H7 (cell line): ENCODE data around the gene ADCY6. TPM values are rescaled to one million over a fixed set of nuclear protein-coding genes. Genes with fewer than 3 reads are reported as not detected.
"Not testable (repeated sequence)": the region's sequence is repeated elsewhere in the genome, so short reads cannot be mapped to it uniquely, and the experiment has no call there.

Source experiments
- DNase-seq: peaks from one replicate; pipeline ENCODE4 v3.0.0; 2012
- H3K27me3 ChIP-seq: 2 replicates; pipeline ENCODE4 v1.6.0; 2011; ENCODE audit warnings: mild to moderate bottlenecking, low read length; ENCODE audit not compliant: control insufficient read depth, insufficient read depth
- H3K36me3 ChIP-seq: replicated peaks from 2 replicates; pipeline ENCODE4 v1.5.1; 2011; ENCODE audit warnings: low read length; ENCODE audit not compliant: control insufficient read depth, insufficient read depth
- H3K4me3 ChIP-seq: 2 replicates; pipeline ENCODE4 v1.5.1; 2011; ENCODE audit warnings: low read depth, mild to moderate bottlenecking, control low read depth, low read length, moderate library complexity; ENCODE audit not compliant: insufficient read depth
- total RNA-seq: library from RNA; depleted of rRNA; stranded (reverse); fragments of >200 nt; shearing (Covaris generic); gene quantifications from 2 replicates; pipeline ENCODE4 v1.2.3, GENCODE V29; 2014

ADCY6 gene
- total RNA-seq, 1 experiment from 2014 or later: 7.1 TPM

DNA sequence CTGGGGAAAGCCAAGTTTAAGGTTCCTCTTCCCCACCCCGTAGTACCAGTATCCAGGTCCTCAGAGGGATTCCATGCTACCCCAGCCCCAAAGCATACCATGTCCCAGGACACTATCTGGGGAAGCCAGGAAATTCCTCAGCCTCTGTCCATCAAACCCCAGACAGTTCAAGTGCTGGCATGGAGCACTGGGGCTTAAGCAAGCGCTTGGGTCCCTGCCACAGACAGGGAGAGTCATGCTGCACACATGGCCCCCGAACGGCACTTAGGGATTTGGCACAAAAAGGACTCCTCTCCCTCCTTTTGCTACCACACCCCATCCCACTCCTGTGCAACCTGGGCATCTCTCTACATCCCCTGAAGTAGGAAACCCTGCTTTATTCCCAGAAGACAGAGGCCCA, 21.8 kb downstream of the ADCY6 start:
- Histone ChIP-seq H3K27me3 (no peaks in the 10 kb centered on the region), H3K4me3 (no peak overlapping the region), H3K36me3 (no peaks in the 10 kb centered on the region; the same call in 1 of the 2 replicates)
- no peak for DNase-seq

DNA sequence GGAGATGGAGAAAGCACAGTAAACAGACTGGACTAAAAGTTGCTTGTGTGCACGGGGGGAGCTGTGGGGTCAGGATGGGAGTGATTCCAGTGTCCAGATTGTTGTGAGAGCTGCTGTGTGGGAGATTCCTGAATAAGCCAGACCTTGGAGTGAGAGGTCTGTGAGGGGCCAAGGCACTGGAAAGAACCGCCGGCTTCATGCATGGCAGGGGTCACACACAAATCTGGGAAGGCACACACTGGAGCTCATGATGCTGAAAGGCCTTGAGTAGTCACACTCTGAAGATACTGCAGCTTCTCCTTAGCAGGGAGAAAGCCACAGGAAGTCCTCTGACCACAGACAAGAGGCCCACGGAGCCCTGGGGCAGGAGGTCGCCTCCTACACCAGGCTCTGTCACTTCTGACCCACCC, 23.1 kb downstream of the ADCY6 start:
- no peak for DNase-seq
- no peak overlapping the region for H3K4me3 ChIP-seq
- H3K27me3 ChIP-seq: no peaks in the 10 kb centered on the region
- H3K36me3 ChIP-seq: no peaks in the 10 kb centered on the region

DNA sequence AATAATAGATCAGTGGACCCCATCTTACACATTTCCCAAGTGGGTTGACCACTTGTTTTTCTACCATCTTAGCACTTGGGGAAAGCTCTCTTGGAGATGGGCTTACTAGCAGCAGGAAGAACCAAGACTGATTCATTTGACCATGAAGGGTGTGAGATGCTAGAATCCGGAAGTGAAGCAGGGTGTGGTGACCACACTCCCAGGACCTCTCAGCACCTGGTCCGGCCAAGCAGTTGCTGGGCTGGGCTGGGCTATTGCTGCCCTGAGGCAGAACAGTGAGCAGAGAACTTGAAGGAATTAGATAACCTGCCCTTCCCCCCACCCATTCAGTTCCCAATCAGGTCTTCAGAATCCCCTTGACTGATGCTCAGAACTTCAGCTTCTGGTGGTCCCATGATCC, 24.4 kb downstream of the ADCY6 start:
- no peaks in the 10 kb centered on the region for H3K27me3 ChIP-seq
- H3K4me3 ChIP-seq: no peak overlapping the region
- DNase-seq: no peak
- no peaks in the 10 kb centered on the region for H3K36me3 ChIP-seq

DNA sequence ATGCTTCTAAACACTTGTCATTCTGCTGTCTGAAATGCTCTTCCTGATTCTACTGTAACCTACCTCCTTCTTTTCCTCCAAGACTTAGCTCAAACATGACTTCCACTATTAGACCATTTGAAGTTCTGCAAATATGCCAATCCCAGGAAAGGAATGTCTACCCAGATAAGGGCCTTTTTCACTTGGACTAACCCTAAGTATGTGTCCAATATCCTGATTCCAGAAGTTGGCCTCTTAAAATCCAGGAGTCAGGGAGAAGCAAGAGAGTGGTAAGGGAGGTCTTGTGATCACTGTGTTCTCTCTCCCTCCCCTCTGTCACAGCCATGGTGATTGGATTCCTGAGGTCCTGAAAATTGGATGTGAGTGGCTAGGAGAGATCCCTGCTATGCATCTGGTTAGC, 30.2 kb downstream of the ADCY6 start:
- H3K36me3 ChIP-seq: no peaks in the 10 kb centered on the region
- no peak overlapping the region for H3K4me3 ChIP-seq
- no peaks in the 10 kb centered on the region for H3K27me3 ChIP-seq
- no peak for DNase-seq

DNA sequence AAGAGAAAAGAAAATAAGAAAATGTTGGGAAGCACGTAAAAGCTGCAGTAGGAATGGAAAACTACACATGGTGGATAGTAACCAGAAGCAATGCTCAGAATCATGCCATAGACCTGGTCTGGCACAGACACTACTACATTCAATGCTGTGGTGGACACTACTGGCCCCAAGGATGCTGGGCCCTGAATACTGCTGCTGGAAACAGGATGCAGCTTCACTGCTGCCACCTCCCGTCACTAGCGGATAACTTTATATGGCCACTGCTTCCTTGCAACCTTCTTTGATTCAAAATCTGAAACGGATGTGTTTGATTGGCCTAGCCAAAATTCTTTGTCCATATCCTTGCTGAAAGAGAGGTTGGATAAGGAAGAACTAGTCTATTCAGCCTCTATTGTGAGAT, 30.7 kb downstream of the ADCY6 start:
- Histone ChIP-seq H3K4me3 (no peak overlapping the region), H3K36me3 (no peaks in the 10 kb centered on the region), H3K27me3 (no peaks in the 10 kb centered on the region)
- DNase-seq: no peak

DNA sequence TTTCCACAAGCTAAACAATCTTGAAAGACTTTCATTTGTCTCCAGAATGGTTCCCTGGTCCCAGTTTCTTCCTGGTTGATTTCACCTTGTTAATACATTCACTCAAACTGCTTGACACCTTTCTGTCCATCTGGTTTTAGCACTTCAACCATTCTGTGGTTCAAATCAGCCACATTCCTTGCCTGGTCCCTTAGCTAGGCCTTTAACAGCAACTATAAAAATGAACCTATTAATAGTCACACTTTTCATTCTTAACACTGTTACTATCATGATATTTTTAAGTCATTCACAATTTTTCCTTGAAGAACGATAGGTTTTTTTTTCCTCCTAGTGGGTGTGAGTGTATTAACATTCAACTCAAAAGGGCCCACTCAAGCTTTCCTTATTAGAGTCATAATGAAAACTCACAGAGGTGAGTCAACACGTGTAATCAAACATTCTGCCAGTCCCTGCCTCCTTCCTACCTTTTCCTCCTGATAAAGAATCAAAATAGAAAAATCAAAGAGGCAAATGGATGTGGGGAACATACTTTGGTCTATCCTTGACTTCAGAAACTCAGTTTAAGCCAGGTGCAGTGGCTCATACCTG, 38.0 kb downstream of the ADCY6 start:
- DNase-seq: no peak
- H3K4me3 ChIP-seq: no peak overlapping the region
- no peaks in the 10 kb centered on the region for H3K27me3 ChIP-seq
- H3K36me3 ChIP-seq: no peaks in the 10 kb centered on the region

DNA sequence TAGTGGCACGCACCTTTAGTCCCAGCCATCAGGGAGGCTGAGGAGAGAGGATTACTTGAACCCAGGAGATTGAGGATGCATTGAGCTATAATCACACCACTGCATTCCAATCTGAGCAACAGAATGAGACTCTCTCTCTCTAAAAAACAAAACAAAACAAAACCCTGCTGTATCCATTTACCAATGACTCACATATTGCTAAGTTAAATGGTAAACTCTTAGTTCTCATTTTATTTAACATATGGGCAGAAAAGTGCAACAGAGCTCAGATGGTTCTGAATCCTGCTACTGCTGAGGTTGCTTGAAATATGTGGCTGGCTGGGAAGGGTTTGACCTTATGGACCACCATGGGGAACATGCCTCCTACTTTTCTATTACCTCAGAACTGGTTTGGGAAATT, 38.7 kb downstream of the ADCY6 start:
- H3K36me3 ChIP-seq: no peaks in the 10 kb centered on the region
- H3K27me3 ChIP-seq: no peaks in the 10 kb centered on the region
- no peak overlapping the region for H3K4me3 ChIP-seq
- DNase-seq: no peak

DNA sequence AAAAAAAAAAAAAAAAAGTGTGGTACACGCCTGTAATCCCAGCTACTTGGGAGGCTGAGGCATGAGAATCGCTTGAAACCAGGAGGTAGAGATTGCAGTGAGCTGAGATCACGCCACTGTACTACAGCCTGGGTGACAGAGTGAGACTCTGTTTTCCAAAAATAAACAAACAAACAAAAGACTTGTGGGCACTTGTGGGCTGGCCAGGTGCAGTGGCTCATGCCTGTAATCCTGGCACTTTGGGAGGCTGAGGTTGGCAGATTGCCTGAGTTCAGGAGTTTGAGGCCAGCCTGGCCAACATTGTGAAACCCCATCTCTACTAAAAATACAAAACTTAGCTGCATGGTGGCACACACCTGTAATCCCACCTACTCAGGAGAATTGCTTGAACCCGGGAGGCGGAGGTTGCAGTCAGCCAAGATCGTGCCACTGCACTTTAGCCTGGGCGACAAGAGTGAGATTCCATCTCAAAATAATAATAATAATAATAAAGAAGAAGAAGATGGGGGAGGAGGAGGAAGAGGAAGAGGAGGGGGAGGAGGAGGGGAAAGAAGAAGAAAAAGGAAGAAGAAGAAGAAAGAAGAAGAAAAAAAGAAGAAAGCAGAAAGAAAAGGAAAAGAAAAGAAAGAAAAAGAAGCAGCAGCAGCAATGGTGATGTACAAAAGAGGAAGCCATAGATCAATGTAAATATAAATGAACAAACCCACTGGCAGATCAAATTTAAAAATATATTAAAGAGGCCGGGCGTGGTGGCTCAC, 44.5 kb downstream of the ADCY6 start:
- Histone ChIP-seq H3K4me3 (no peak overlapping the region), H3K27me3 (no peaks in the 10 kb centered on the region; the same call in 1 of the 2 replicates), H3K36me3 (no peaks in the 10 kb centered on the region)
- no peak for DNase-seq

DNA sequence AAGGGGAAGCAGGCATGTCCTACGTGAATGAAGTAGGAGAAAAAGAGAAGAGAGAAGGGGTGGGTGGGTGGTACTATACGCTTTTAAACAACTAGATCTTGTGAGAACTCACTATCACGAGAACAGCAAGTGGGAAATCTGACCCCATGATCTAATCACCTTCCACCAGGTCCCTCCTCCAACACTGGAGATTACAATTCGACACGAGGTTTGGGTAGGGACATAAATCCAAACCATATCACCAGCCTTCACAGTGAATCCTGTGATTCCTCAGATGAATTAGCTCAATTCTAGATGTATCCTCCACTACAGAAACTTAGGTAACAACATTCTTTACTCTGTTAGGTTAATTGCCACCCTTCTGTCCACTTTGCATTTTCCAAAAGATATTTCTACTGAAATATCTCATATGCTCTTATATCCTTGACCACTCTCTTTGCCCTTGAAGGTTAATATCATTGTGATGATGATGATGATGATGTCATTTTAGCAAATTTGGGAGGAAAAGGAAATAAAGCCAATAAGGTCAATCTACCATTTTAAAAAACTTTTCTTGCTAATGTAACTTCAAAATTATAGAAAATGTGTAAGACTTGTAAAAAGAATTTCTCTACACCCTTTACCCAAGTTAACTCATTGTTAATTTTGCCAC, 49.1 kb downstream of the ADCY6 start:
- H3K27me3 ChIP-seq: no peaks in the 10 kb centered on the region; the same call in 1 of the 2 replicates
- H3K4me3 ChIP-seq: no peak overlapping the region
- DNase-seq: no peak
- H3K36me3 ChIP-seq: no peaks in the 10 kb centered on the region

DNA sequence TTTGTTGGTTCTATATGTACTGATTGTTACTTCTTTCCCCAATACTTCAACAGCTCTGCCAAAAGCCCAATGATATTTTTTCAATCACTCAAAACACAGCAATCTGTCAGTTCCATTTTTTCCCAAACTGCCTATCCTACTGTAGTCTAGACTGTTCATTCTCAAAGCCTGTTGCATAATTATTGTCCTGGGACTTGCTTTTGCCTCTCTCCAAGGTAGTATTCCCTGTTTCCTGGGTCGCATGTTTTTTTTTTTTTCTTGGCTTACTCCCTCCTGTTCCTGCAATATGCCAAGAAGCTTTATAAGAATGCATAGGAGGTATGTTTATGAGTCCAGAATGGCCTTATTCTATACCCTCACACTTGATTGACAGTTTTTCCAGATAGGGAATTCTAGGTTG, 52.4 kb downstream of the ADCY6 start:
- DNase-seq: no peak
- Histone ChIP-seq H3K4me3 (no peak overlapping the region), H3K36me3 (no peaks in the 10 kb centered on the region), H3K27me3 (no peaks in the 10 kb centered on the region; the same call in 1 of the 2 replicates)

DNA sequence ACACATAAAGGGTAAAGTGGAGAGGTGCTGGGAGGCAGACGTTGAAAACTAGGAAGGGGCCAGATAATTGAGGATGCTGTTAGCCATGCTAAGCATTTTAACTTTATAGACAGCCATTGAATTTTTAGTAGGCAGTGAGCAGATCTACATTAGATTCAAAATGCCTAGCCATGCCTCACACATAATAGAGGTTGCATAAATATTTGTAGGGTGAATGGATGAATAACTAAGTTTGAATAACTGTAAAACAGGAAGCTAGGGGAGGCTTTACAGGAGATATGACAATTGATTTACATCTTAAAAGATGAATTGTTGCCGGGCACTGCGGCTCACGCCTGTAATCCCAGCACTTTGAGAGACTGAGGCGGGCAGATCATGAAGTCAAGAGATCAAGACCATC, 60.1 kb downstream of the ADCY6 start:
- no peaks in the 10 kb centered on the region for H3K36me3 ChIP-seq
- no peak overlapping the region for H3K4me3 ChIP-seq
- no peak for DNase-seq
- H3K27me3 ChIP-seq: no peaks in the 10 kb centered on the region

DNA sequence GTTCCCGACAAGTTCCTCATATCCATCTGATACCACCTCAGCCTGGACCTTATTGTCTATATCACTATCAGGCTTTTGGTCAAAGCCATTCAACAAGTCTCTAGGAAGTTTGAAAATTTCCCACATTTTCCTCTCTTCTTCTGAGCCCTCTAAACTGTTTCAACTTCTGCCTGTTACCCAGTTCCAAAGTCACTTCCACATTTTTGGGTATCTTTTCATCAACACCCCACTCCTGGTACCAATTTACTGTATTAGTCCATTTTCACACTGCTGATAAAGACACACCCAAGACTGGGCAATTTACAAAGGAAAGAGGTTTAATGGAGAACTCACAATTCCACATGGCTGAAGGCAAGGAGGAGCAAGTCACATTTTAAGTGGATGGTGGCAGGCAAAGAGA, 68.2 kb downstream of the ADCY6 start:
- not testable (repeated sequence) for H3K4me3 ChIP-seq, H3K36me3 ChIP-seq, H3K27me3 ChIP-seq, DNase-seq

DNA sequence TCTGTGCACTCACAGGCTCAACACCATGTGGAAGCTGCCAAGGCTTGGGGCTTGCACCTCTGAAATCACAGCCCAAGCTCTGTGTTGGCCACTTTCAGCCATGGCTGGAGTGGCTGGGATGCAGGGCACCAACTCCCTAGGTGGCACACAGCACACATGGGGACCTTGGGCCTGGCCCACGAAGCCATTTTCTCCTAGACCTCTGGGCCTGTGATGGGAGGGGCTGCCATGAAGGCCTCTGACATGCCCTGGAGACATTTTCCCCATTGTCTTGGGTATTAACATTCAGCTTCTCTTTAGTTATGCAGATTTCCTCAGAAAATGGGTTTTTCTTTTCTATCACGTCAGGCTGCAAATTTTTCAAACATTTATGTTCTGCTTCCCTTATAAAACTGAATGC, 68.7 kb downstream of the ADCY6 start:
- H3K27me3 ChIP-seq, H3K4me3 ChIP-seq, DNase-seq, H3K36me3 ChIP-seq: not testable (repeated sequence)

DNA sequence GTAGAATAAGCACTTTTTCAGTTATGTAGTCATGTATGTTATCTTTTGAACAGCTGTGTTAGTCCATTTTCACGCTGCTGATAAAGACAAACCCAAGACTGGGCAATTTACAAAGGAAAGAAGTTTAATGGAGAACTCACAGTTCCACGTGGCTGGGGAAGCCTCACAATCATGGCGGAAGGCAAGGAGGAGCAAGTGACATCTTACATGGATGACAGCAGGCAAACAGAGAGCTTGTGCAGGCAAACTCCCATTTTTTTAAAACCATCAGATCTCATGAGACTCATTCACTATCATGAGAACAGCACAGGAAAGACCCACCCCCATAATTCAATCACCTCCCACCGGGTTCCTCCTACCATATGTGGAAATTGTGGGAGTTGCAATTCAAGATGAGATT, 69.9 kb downstream of the ADCY6 start:
- not testable (repeated sequence) for H3K36me3 ChIP-seq, H3K4me3 ChIP-seq, DNase-seq, H3K27me3 ChIP-seq

DNA sequence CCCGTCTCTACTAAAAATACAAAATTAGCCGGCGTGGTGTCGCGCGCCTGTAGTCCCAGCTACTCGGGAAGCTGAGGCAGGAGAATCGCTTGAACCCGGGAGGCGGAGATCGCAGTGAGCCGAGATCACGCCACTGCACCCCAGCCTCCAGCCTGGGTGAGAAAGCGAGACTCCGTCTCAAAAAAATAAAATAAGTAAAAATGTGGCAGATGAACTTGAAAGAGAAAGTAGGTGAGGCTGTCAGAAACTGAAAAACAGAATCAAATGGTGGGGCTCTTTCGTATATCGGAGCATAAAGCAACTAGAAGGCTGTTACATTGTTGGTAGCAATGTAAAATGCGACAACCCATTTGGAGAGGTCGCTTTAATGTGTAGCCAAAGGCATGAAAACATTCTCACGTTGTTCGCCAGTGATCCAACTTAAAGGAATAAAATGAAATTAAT, 71.6 kb downstream of the ADCY6 start:
- Histone ChIP-seq H3K36me3 (peaks cover 6% of the 10 kb centered on the region), H3K27me3 (no peaks in the 10 kb centered on the region), H3K4me3 (peak overlapping the region; percentile 98)
- peak; percentile 37 for DNase-seq
